GM19455 (cell line): Measurements from ENCODE around the gene NT5DC3.

Experiments
- ATAC-seq: cut with Tn5 transposase; IDR thresholded peaks from one replicate; pipeline ENCODE4 v1.9.1; 2021; ENCODE audit not compliant: unreplicated experiment

The NT5DC3 gene

GRCh38 chr12:103840876-103841689, at the start of gene NT5DC3:
Gene NT5DC3, minus strand, starts transcription at chr12:103841234. Its CDS starts 78 bp downstream, at chr12:103841156.
- peak; percentile 86 for ATAC-seq

DNA sequence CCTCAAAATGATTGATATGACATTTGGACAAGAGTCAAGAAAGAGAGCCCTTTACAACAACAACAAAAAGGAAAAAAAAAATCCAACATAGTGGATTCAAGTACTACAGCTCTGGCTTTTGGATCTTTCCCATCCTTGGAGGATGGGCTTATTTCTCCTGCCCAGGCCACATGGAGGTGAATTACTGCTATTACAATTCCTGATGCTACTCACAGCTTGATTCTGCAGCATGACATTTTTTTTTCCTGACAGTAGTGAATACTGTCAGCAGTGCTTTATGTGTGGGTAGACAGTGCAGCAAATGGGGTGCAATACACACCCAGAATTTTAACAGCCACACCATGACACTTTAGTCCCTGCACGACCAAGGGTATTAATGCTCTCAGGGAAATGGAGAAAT, 46.7 kb upstream of the NT5DC3 start:
- no peak for ATAC-seq

DNA sequence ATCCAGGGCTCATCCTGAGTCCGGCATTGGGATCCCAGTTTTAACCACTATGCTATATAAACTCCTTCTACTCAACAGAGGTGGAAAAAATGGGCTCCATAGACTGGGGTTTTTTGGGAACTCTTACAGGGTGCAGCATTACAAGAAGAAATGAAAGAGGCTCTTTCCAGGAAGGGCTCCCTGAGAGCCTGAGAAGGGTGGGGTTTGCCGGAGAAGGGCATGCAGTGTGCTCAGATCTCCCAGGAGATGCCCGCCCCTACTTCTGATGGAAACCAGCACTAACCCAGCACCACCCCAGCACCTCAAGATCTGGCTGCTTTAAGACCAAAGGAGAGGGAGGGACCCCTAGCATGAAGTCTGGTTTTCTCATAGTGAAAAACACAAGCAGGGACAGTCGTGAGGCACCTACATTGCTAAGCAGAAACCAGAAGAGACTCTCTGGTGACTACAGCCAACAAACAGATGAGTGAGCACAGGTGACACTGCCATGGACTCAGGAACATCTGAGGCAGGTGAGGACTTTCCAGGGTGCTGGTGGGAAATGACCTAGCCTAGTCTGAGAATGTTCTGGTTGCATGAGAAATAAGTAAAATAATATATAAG, 45.3 kb upstream of the NT5DC3 start:
- no peak for ATAC-seq

DNA sequence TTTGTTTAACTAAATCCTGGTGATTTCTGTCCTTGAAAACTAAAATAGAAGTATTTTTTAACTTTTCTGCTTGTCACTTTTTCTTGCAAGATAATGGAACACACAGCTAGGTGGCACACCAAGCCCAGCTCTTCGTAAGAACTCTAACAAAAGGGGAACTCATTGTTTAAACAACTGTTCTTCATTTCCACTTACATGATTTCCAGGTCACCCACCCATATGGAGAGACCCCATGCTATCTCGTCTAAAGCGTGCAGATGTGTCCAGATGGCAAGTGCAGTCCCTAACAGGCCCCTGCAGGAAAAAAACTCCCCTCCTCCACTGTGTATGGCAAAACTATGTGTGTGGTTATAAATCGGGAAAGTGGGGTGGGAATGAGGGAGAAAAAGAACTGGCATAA, 43.3 kb upstream of the NT5DC3 start:
- no peak for ATAC-seq

- ATAC-seq, result no peak
Observed at GRCh38 chr12:103883908-103884307, 42.9 kb upstream of the NT5DC3 start.

DNA sequence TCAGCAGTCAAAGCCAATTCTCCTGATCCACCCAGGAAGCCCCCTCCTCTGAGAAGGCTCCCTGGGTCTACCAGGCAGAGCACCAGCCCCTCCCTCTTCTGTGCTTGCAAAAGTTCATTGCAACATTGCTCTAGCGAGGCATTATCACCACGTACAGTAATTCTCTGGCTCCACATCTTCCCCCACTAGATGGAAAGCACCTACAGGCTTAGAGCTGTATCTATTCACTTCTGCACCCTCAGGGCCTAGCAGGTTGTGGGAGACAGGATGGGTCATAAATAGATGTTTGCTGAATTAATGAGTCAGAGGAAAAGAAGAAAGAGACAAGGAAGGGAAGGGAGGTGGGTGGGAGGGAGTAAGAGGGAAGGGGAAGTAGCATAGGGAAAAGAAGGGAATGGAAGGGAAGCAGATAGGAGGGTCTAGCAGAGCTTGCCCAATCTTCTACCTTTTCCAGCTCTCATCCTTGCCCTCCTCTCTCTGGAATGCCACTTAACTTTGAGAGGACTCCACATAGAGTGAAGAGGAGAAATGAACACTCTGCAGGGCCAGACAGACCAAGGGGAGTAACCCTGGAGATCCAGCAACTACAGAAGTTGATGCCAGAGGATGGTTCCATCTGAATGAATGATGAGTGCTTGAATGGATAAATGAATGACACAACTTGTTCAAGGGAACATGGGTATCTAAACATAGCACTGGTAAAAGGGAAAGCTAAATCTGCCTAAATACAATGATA, 42.0 kb upstream of the NT5DC3 start:
- ATAC-seq, result no peak

GRCh38 chr12:103881261-103881660, 40.2 kb upstream of the NT5DC3 start:
- ATAC-seq, result no peak

GRCh38 chr12:103880299-103881142, 39.5 kb upstream of the NT5DC3 start:
- no peak for ATAC-seq

GRCh38 chr12:103879878-103880277, 38.8 kb upstream of the NT5DC3 start:
- ATAC-seq, result no peak

DNA sequence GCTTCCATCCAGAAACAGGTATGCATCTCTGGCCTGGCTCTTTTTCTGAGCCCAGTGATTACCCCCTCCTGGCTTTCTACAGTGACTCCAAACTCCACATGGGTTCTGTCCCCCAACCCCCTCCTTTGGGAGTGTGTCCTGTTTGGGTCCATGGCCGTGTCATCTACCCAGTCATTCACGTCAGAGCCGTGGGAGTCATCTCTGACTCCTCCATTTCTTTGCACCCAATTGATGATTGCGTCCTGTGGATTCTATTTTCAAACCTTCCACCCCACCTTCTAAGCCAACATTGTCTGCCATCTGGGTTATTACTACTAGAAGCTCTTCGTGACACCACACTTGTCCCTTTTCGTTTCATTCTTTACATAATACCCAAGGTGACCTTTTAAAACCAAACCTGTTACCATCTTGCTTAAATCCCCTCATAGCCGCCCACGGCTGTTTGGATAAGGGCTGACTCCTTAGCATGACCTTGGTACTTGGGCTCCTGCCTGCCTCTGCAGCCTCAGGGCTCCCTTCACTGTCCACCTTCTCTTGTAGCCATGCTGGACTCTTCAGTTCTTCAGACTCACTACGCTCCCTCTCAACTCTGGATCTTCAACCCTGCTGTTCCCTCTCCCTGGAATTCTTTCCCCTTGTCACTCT, 38.1 kb upstream of the NT5DC3 start:
- no peak for ATAC-seq

DNA sequence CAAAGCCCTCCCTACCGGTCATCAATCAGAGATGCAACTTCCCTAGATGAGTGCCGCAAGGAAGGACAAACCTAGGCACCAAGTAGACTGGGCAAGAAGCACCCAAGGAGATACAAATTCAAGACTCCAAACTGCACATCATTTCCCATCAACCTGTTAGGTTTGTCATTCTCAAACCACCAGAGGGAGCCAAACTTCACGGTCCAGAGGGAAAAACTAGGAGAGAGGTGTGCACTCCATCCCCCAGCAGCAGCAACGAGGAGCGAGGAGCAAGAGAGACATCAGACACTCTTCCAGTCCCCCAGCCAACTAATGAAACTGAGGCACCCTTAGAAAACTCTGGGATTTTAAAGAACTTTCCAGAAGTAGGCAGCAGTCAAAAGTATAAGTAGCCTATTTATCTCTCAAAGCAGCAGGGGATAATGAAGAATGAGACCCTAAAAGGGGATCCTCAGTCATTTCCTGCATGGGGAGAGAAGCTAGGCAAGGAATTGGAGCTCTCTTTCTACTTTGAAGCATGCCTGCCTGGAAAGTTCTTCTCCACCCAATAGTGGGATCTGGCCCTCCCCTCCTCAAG, 37.0 kb upstream of the NT5DC3 start:
- no peak for ATAC-seq

DNA sequence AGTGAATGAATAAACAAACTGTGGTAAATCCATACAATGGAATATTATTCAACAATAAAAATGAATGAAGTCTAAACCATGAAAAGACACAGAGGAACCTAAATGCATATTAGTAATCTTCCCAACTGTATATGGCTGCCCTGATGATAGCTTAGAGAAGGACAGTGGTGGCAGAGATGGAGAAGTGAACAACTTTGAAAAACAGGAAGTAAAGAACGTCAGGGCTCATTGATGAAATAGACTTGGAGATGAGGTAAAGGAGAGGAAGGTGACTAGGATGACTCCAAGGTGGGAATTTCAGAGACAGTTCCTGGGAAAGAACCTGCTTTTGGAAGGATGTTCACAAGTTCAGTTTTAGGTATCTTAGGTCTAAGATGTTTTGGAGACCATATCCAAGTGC, 36.3 kb upstream of the NT5DC3 start:
- no peak for ATAC-seq

- no peak for ATAC-seq
Observed at GRCh38 chr12:103875666-103876065, 34.6 kb upstream of the NT5DC3 start.

DNA sequence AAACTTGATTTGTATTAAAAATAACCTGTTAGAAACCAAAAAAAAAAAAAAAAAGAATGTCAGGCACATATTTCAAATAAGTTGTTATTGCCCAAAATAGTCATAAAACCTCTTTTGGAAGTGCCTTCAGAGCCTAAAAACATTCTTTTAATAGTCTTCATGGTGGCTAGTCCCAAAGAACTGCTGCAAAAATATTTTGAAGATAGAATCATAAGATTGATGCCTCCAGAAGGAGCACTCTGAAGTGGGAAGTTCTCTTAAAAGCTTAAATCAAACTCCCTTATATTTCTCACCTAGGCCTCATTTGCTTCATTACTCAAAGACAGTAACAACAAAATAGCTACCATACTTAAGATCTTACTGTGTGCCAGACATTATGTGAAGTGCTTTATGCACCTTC, 27.2 kb upstream of the NT5DC3 start:
- no peak for ATAC-seq

DNA sequence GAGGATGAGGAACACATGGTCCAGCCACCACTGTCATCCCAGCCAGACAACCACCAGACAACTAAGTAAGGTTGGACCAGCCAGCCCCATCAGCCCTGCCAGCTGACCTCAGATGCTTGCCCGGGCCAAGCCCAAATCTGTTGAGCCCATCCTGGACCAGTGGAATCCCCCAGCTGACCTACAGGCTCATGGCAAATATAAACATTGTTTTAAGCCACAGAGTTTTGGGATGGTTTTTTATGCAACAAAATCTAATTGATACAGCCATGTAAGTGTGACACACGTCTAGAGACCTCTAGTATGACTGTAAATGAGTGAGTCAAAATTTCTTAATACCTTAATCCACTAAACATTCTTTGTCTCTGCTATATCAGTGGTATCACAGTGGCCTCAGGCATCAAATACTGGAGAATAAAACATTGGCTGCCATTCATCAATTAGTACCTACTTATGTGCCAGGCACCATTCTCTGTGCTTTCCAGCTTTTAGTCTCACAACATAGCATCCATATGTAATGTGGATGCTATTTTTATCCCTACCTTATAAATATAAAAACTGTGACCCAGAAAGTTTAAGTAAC, 24.2 kb upstream of the NT5DC3 start:
- no peak for ATAC-seq

DNA sequence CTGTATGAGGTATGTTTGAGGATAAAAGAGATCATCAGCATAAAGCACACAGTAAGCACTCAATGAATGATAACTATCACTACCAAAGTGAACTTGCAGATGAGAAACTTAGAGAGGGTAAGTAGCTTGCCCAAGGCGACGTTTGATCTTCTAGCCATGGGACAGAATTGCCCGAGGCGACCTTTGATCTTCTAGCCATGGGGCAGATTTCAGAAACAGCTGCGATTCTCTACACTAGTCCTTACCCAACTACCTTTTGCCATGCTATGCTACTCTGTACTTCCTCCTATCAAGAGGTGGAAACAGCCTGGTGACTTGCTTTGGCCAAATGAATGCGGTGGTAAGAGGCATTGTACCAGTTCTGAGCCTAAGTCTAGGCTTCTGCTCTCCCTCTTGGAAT, 23.7 kb upstream of the NT5DC3 start:
- no peak for ATAC-seq

- ATAC-seq, result no peak
Observed at GRCh38 chr12:103858953-103859601, 18.0 kb upstream of the NT5DC3 start.

- ATAC-seq, result no peak
Observed at GRCh38 chr12:103858335-103858734, 17.3 kb upstream of the NT5DC3 start.

DNA sequence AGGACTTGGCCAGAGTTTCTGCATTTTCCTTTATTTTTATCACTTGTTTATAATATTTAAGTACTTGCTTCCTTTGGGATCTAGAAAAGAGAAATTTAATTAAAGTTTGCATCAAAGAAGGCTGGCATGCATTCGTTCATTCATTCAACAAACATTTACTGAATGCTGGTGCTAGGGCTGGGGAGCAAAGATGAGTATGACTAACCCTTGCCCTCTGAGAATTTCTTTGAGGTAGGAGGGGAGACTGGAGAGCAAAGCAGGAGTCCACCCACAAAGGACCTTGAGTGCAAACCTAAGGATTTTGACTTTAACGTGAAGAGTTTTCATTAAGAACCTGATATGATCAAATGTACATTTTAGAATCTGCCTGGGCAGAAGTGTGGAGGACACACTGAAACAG, 16.1 kb upstream of the NT5DC3 start:
- ATAC-seq, result no peak
